ENCODE measurements around the gene DNMT1. TPM values are rescaled to one million over a fixed set of nuclear protein-coding genes. Genes with fewer than 3 reads are reported as not detected.

The DNMT1 gene
- total RNA-seq, 2 donors from 2014 or later, result 17.9 to 36.6 TPM

DNA sequence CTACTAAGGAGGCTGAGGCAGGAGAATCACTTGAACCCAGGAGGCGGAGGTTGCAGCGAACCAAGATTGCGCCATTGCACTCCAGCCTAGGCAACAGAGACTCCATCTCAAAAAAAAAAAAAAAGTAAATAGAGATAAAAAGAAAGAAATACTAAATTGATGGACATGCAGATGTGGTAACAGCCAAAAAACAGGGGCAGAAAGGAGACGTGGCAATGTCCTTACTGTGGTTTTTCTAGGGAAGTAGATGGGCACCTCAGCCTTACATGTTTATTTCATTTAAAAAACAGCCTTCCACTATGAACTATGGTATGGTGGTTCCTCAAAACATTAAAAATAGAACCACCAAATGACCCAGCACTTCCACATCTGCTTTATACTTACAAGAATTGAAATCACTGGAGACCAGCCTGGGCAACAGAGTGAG, 68.5 kb downstream of the DNMT1 start:
- Histone ChIP-seq H3K36me3 (replicated peaks in 1 of 2; ENCODE audit: insufficient read depth in 1 of 2, low read depth in 2 of 2) (no peaks in the 10 kb centered on the region), H3K27ac (peak overlapping the region in 1 of 4 donors; percentile 68), H3K4me3 (no peak overlapping the region), H3K9me3 (no peaks in the 10 kb centered on the region), H3K4me1 (no peaks in the 10 kb centered on the region), H3K27me3 (no peaks in the 10 kb centered on the region)
- ATAC-seq (no peak), DNase-seq (no peak)
- 80 to 98% methylated on average over 4 of the region's 4 CpGs for WGBS, 2 donors
- intact Hi-C loops (cut with DNase I), result no loop called here
- no peak for TF ChIP-seq POLR2A (IDR thresholded peaks at IDR 0.05)
- no peak for TF ChIP-seq CTCF (IDR thresholded peaks at IDR 0.05)

DNA sequence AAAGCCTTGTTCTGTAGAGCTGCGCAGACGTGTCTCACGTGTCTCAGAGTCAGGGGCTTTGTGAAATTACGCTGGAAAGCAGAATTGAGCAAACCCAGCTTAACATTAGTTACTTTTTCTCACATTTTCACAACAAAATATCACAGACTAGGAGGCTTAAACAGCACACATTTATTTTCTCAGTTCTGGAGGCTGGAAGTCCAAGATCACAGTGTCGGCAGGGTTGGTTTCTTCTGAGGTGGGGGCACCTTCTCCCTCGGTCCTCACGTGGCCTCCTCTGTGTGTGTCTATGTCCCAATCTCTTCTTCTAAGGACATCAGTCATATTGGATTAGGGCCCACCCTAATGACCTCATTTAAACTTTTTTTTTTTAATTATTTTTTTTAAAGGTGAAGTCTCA, 70.3 kb downstream of the DNMT1 start:
- no peaks in the 10 kb centered on the region for H3K4me1 ChIP-seq
- H3K9me3 ChIP-seq, result no peaks in the 10 kb centered on the region
- no peak for ATAC-seq
- DNase-seq, result no peak
- H3K27me3 ChIP-seq, result no peaks in the 10 kb centered on the region
- no peaks in the 10 kb centered on the region for H3K36me3 ChIP-seq (replicated peaks in 1 of 2; ENCODE audit: insufficient read depth in 1 of 2, low read depth in 2 of 2)
- no peak overlapping the region for H3K27ac ChIP-seq
- intact Hi-C loops (cut with DNase I), result no loop called here
- TF ChIP-seq POLR2A (IDR thresholded peaks at IDR 0.05), result no peak
- TF ChIP-seq CTCF (IDR thresholded peaks at IDR 0.05), result no peak
- H3K4me3 ChIP-seq, result no peak overlapping the region
- WGBS, 2 donors, result 94 to 97% methylated on average over 7 of the region's 7 CpGs

- Histone ChIP-seq H3K9me3 (no peaks in the 10 kb centered on the region), H3K27ac (no peak overlapping the region), H3K4me1 (peaks cover 11% of the 10 kb centered on the region), H3K36me3 (replicated peaks in 1 of 2; ENCODE audit: insufficient read depth in 1 of 2, low read depth in 2 of 2) (peaks cover 5 to 8% of the 10 kb centered on the region in 2 donors), H3K4me3 (no peak overlapping the region), H3K27me3 (no peaks in the 10 kb centered on the region)
- intact Hi-C loops (cut with DNase I), result no loop called here
- DNase-seq, result no peak
- WGBS, 2 donors, result 78 to 85% methylated on average over 6 of the region's 6 CpGs
- no peak for ATAC-seq
- TF ChIP-seq POLR2A (IDR thresholded peaks at IDR 0.05), result no peak
- TF ChIP-seq CTCF (IDR thresholded peaks at IDR 0.05), result no peak
Measured at GRCh38 chr19:10122045-10122444, 72.7 kb downstream of the DNMT1 start.

GRCh38 chr19:10120538-10121189, 74.1 kb downstream of the DNMT1 start:
- intact Hi-C loops (cut with DNase I), result no loop called here
- H3K4me3 ChIP-seq, result no peak overlapping the region

More at GRCh38 chr19:10120538-10121189, 74.1 kb downstream of the DNMT1 start:
- no peak for ATAC-seq
- Histone ChIP-seq H3K27me3 (no peaks in the 10 kb centered on the region), H3K4me1 (peaks cover 11% of the 10 kb centered on the region), H3K36me3 (replicated peaks in 1 of 2; ENCODE audit: insufficient read depth in 1 of 2, low read depth in 2 of 2) (peaks cover 13 to 14% of the 10 kb centered on the region in 2 donors), H3K27ac (no peak overlapping the region), H3K9me3 (no peaks in the 10 kb centered on the region)
- no peak for DNase-seq
- WGBS, 2 donors, result 75 to 82% methylated on average over 9 of the region's 9 CpGs
- TF ChIP-seq POLR2A (IDR thresholded peaks at IDR 0.05), result no peak
- TF ChIP-seq CTCF (IDR thresholded peaks at IDR 0.05), result no peak

Data from body of pancreas (tissue), 4 donors.